LNCaP clone FGC (cell line): ENCODE measurements around the gene CTDSP2.

Experiments
- DNase-seq: peaks from one replicate; pipeline ENCODE4 v3.0.0-alpha.2; 2011; ENCODE audit warnings: low read depth
- H3K4me3 ChIP-seq: 2 replicates; pipeline ENCODE4 v1.5.1; 2011; ENCODE audit warnings: mild to moderate bottlenecking, low read depth, low read length, control low read depth
- CTCF ChIP-seq: IDR thresholded peaks from 2 replicates; pipeline ENCODE4 v1.5.1; 2012; ENCODE audit warnings: mild to moderate bottlenecking; ENCODE audit not compliant: control insufficient read depth, insufficient read depth; ENCODE audit errors: extremely low read depth

Gene CTDSP2

DNA sequence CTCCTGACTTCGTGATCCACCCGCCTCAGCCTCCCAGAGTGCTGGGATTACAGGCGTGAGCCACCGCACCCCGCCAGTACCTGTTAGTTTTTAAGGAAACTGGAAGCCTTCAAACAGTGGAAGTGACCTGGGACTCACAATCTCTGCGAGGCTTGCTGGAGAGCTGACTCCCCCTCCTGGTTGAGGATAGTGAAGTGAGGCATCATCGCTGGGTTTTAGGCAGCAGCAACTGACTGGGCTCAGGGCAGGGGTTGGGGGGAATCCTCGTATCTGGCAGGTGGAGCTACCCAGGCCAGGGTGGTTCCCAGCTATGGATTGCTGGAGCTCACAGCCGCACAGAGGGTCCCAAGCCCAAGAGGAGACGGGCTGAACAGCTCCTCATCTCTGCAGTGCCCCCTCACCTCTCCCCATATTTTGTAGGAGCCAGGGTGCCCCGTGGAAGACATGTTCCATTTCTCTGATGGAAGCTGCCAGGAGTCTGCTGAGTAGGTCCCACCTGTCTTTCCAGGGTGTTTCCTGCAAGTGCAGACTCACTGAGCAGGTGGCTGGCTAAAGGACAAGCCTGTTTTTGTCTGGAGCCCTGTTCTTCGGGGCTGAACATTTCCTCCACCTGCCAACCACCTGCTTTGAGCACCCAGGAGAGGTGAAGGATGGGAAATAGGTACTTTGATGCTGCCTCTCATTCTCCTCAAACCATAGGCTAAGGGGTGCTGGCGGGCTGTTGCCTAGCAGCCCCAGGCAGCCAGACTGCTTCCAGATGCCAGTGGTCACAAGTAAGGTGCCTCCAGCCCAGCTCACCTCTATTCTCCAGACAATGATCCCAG, 31.1 kb downstream of the CTDSP2 start:
- TF ChIP-seq CTCF: no peak
- no peak overlapping the region for H3K4me3 ChIP-seq
- DNase-seq: no peak

DNA sequence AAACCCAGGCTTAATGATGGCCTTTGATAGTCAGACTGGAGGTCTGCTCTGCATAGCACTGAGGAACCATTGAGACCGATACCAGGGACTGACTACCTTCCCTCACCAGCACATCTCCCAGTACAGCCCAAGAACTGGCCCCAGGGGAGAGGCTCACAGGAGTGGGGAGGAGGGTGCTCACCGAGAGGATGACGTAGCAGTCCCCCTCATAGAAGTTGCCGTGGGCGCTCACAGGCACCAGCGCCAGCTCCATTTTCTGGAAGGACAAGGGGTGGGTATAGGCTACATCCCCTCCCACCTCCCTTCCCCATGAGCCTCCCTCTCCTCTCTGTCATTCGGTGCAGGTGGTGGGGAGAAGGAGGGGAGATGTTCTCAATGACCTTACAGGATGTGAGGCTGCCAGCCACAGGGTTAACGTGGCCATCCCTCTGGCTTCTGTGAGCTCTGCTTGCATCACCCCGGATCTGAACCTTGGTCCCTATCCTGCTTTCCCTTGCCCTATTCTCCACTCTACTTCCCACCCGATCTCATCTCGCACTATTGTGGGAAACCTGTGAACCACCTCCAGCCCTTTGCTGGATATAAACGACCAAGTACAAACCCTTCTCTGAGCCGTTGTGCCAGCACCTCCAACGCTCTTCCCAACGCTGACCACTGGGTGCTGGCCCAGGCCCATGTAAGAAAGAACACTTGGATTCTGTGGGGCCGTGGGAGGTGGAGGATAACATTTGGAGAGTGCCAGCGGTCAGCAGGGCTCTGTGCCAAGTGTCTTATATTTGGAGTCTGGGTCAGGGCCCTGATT, 32.4 kb downstream of the CTDSP2 start:
- no peak for TF ChIP-seq CTCF
- H3K4me3 ChIP-seq: no peak overlapping the region
- DNase-seq: no peak

DNA sequence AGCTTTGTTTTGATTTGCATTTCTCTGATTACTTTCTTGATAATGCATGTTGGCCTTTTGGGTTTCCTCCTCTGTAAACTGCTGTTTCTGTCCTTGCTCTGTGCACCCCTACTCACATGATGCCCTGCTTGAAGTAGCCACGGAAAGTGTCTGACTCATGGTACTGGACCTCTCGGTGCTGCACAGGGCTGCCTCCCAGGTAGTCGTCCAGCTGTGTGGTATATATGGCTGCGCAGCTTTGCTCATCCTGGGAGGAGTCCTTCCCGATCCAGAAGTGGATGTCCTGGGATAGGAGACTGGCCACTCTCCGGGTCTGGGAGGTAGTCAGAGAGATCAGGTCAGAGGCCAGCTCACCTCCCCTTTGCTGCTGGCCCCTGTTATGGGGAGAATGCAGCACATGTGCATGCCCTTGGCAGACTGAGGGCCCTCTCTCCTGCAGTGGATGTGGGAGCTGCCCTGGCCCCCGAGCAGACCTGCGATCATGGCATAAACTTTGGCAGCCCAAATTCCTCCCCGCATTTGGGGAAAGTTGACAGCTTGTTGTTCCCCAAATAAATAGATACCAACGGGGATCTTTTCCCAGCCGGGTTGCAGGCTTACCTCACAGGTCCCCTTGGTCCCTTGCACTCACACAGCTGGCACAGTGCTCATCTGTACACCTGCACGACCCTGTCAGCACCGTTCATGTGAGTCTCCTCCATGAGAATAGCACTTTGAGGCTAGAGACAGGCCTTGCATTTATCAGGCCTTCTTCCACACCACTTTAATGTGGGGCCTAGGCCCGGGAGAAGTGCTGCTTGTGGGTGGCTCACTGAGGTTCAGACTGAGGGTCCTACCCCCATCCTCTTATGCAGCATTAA, 33.2 kb downstream of the CTDSP2 start:
- no peak for DNase-seq
- TF ChIP-seq CTCF: no peak
- H3K4me3 ChIP-seq: no peak overlapping the region

- H3K4me3 ChIP-seq: no peak overlapping the region
- no peak for DNase-seq
- TF ChIP-seq CTCF: 0 out of 2 replicates have a peak, but pooled peaks have one; percentile 1
These were observed 35.3 kb downstream of the CTDSP2 start for GRCh38 chr12:57811028-57811755.

DNA sequence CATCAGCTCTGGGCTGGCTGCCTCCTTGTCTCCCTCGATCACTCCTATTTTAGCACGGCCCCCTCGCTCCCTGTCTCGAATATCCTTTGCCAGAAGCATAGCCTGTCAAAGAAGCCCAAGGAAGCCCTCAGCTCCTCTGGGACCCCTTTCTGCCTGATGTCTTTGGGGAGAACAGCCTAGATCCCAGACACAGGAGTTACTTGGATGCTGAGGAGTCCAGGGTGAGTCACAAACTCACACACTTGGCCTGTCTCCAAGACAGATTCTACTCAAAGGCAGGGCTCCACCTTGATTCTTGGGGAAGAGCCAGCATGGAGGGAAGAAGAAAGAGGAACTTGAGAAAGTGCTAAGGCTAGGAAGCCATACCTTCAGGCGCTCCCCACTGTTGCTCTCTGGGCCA, 36.1 kb downstream of the CTDSP2 start:
- no peak overlapping the region for H3K4me3 ChIP-seq
- peak; percentile 19 for DNase-seq
- TF ChIP-seq CTCF: no peak

DNA sequence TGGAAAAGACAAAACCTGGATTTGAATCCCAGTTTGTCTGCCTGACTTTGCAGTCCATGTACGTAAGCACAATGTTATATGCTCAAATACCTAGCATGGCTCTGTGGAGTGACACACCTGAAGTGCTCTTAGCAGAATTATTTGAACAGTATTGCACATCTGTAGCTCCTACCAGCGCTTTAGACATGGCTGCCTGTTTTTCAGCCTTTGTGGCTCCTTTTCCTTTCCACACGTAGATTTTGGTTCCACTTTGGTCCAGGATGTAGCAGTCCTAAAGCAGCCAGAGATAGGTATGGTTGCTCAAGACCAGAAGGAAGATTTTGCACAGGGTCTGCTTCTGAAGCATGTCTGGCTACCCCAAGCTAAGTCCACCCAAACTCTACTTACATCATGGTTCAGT, 37.1 kb downstream of the CTDSP2 start:
- no peak overlapping the region for H3K4me3 ChIP-seq
- TF ChIP-seq CTCF: no peak
- DNase-seq: no peak
